Loucy (cell line): Measurements from ENCODE around the gene MISFA.
"Not testable (repeated sequence)": the region's sequence is repeated elsewhere in the genome, so short reads cannot be mapped to it uniquely, and the experiment has no call there.

ENCODE experiments used
- H2AFZ ChIP-seq: fragments of 200-600 bp; sonication (generic); 2 replicates; pipeline ENCODE4 v1.6.0; 2016; ENCODE audit warnings: antibody characterized with exemption, mild to moderate bottlenecking, low read length, moderate library complexity
- H3F3A ChIP-seq: fragments of 200-600 bp; 2 replicates; pipeline ENCODE4 v1.6.0; 2016; ENCODE audit warnings: antibody characterized with exemption, low read depth, mild to moderate bottlenecking
- H3K27me3 ChIP-seq: fragments of 200-600 bp; sonication (generic); 2 replicates; pipeline ENCODE4 v1.6.1; 2014; ENCODE audit warnings: low read length, mild to moderate bottlenecking; ENCODE audit not compliant: insufficient read depth, poor library complexity, severe bottlenecking
- H3K36me3 ChIP-seq: fragments of 200-600 bp; sonication (generic); 2 replicates; pipeline ENCODE4 v1.6.1; 2016; ENCODE audit warnings: low read length; ENCODE audit not compliant: insufficient read depth
- H3K4me1 ChIP-seq: fragments of 200-600 bp; sonication (generic); 2 replicates; pipeline ENCODE4 v1.5.1; 2014; ENCODE audit warnings: low read length, mild to moderate bottlenecking; ENCODE audit not compliant: insufficient read depth, poor library complexity, severe bottlenecking
- H3K4me2 ChIP-seq: fragments of 200-600 bp; sonication (generic); 2 replicates; pipeline ENCODE4 v1.6.0; 2014; ENCODE audit warnings: antibody characterized with exemption, low read length, low read depth, mild to moderate bottlenecking; ENCODE audit not compliant: poor library complexity, severe bottlenecking
- H3K4me3 ChIP-seq: fragments of 200-600 bp; sonication (generic); 2 replicates; pipeline ENCODE4 v1.5.1; 2014; ENCODE audit warnings: low read length, mild to moderate bottlenecking, mixed read lengths; ENCODE audit not compliant: poor library complexity, severe bottlenecking
- H3K79me2 ChIP-seq: fragments of 200-600 bp; sonication (generic); 2 replicates; pipeline ENCODE4 v1.6.1; 2014; ENCODE audit warnings: low read length; ENCODE audit not compliant: insufficient read depth
- H3K9ac ChIP-seq: fragments of 200-600 bp; sonication (generic); 2 replicates; pipeline ENCODE4 v1.6.0; 2014; ENCODE audit warnings: mild to moderate bottlenecking, low read depth, low read length, moderate library complexity; ENCODE audit not compliant: poor library complexity, severe bottlenecking
- H3K9me2 ChIP-seq: fragments of 200-600 bp; sonication (generic); replicated peaks from 2 replicates; pipeline ENCODE4 v1.6.1; 2016; ENCODE audit warnings: low read depth, low read length, mixed read lengths
- H3K9me3 ChIP-seq: fragments of 200-600 bp; sonication (generic); 2 replicates; pipeline ENCODE4 v1.6.1; 2014; ENCODE audit warnings: mild to moderate bottlenecking, antibody characterized with exemption, low read length, low read depth; ENCODE audit not compliant: insufficient read depth
- H4K20me1 ChIP-seq: fragments of 200-600 bp; sonication (generic); 2 replicates; pipeline ENCODE4 v1.6.0; 2014; ENCODE audit warnings: antibody characterized with exemption, low read length, mild to moderate bottlenecking; ENCODE audit not compliant: insufficient read depth, poor library complexity, severe bottlenecking
- EZH2phosphoT487 ChIP-seq: fragments of 200-600 bp; IDR thresholded peaks from 2 replicates; pipeline ENCODE4 v1.6.1; 2018; ENCODE audit warnings: antibody characterized with exemption, mild to moderate bottlenecking, moderate library complexity, borderline replicate concordance
- TF ChIP-seq, protein P1 (sequence below): fragments of 200-600 bp; sonication (generic); conservative IDR thresholded peaks from 2 replicates; pipeline ENCODE4 v1.5.1; 2014; ENCODE audit warnings: mild to moderate bottlenecking, antibody characterized with exemption, low read length

The MISFA gene

GRCh38 chr11:18588297-18589252 is 11.0 kb upstream of the MISFA start, which contains the start of gene UEVLD:
UEVLD (minus strand) TSS chr11:18588734; CDS start chr11:18588654, 80 bp downstream.
- H3K9ac ChIP-seq = peak within 1 kb of the TSS; percentile 83
- no peaks in the 10 kb centered on the region for H3K9me2 ChIP-seq
- H2AFZ ChIP-seq = peak within 1 kb of the TSS; percentile 75
- no peaks in the 10 kb centered on the region for H4K20me1 ChIP-seq
- H3K4me3 ChIP-seq = peak within 1 kb of the TSS; percentile 81
- peak within 1 kb of the TSS; percentile 79 for H3K4me2 ChIP-seq
- no peaks in the 10 kb centered on the region for H3K36me3 ChIP-seq
- H3K4me1 ChIP-seq = peaks cover 18% of the 10 kb centered on the region
- 0 out of 2 replicates have a peak, but pooled peaks cover 4% of the 10 kb centered on the region for H3F3A ChIP-seq
- H3K79me2 ChIP-seq = peaks cover 9% of the 10 kb centered on the region; the same call in 1 of the 2 replicates
- no peaks in the 10 kb centered on the region for H3K9me3 ChIP-seq
- H3K27me3 ChIP-seq = no peaks in the 10 kb centered on the region
- TF ChIP-seq EZH2phosphoT487 = no peak
- TF ChIP-seq, protein P1, sequence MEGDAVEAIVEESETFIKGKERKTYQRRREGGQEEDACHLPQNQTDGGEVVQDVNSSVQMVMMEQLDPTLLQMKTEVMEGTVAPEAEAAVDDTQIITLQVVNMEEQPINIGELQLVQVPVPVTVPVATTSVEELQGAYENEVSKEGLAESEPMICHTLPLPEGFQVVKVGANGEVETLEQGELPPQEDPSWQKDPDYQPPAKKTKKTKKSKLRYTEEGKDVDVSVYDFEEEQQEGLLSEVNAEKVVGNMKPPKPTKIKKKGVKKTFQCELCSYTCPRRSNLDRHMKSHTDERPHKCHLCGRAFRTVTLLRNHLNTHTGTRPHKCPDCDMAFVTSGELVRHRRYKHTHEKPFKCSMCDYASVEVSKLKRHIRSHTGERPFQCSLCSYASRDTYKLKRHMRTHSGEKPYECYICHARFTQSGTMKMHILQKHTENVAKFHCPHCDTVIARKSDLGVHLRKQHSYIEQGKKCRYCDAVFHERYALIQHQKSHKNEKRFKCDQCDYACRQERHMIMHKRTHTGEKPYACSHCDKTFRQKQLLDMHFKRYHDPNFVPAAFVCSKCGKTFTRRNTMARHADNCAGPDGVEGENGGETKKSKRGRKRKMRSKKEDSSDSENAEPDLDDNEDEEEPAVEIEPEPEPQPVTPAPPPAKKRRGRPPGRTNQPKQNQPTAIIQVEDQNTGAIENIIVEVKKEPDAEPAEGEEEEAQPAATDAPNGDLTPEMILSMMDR = no peak

DNA sequence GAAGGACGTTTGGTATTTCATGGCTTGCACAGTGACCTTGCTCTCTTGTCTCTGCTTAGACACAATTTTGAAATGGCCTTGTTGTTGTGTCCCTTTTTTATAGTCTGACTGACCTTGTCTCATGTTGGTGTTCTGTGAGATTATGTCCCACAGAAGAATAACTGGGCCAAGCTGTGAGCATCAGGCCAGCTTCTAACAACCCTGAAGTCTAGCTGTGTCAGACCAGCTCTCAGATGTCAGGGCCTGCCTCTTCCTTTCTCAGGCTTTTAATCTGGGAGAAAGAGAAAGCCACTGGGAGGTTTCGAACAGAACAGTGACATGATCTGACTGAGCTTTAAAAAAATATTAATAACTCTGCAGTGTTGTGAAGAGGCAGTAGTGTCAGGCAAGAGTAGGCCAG is 9.0 kb upstream of the MISFA start:
- Histone ChIP-seq H3K4me2 (peak overlapping the region; percentile 30), H3K9me3 (no peaks in the 10 kb centered on the region), H3F3A (0 out of 2 replicates have a peak, but pooled peaks cover 4% of the 10 kb centered on the region), H3K27me3 (no peaks in the 10 kb centered on the region), H3K9ac (no peak overlapping the region), H3K9me2 (no peaks in the 10 kb centered on the region), H3K4me3 (no peak overlapping the region), H3K79me2 (peaks cover 9% of the 10 kb centered on the region; the same call in 1 of the 2 replicates), H3K4me1 (peaks cover 18% of the 10 kb centered on the region), H2AFZ (no peak overlapping the region), H4K20me1 (no peaks in the 10 kb centered on the region), H3K36me3 (no peaks in the 10 kb centered on the region)
- no peak for TF ChIP-seq EZH2phosphoT487
- TF ChIP-seq, protein P1 = no peak

DNA sequence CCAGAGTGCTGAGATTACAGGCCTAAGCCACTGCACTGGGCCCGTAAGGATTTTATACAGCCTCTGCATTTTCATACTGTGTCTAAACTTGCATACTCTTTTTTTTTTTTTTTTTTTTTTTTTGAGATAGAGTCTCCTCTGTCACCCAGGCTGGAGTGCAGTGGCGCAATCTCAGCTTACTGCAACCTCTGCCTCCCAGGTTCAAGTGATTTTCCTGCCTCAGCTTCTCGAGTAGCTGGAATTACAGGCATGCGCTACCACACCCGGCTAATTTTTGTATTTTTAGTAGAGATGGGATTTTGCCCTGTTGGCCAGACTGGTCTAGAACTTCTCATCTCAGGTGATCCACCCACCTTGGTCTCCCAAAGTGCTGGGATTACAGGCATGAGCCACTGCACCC is 5.5 kb upstream of the MISFA start:
- H3K36me3 ChIP-seq = not testable (repeated sequence)

More for the DNA sequence above, 5.5 kb upstream of the MISFA start:
- not testable (repeated sequence) for H4K20me1 ChIP-seq, H3F3A ChIP-seq, H3K9me2 ChIP-seq, H3K4me1 ChIP-seq, H3K4me2 ChIP-seq, H3K9ac ChIP-seq, H3K4me3 ChIP-seq, H2AFZ ChIP-seq, H3K79me2 ChIP-seq, H3K27me3 ChIP-seq, H3K9me3 ChIP-seq
